GM19193 (cell line): ENCODE results near the gene VWF.

Experiments
- POLR2A ChIP-seq: IDR thresholded peaks from 4 replicates; pipeline ENCODE4 v1.6.1; 2011; ENCODE audit not compliant: insufficient read depth, insufficient read length; ENCODE audit errors: extremely low read depth

The VWF gene

DNA sequence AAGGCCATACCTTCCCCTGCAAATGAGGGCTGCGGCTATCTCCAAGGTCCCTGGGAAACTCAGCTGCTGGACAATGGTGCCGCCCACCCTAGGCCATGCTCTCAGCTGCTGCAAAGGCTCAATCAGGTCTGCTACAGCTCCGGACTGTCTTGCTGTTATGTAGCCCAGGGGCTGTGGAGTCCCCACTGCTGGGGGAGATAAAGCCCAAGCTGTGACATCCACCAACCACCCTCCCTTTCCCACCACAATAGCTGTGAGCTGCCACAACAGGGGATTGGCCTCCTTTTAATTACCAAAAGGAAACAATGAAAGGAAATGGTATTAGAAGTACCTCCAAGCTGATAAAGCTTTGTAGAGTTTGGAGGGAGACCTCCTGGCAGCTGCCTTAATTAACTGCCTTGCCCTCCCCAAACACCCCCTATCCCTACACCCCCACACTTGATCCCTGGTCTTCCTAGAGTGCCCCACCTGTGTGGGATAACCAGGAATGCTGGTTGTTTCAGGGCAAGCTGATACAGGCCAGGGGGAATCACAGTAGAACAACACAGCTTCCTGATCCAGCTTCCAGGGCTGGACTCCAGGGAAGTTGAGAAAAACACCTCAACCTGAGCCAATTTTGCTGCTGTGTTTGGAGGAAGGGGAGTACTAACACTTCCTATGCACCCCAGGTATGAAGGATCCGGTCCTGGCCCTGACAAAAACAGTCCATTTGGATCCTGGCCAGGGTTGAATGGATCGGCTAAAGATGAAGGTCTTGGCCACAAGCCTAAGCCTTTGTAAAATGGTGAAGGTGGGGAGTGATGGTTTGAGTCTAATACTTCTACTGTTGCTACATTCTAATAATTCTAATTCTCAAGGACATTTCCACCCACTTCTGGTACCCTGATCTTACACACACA is at the start of gene VWF:
Gene VWF (minus strand): TSS at position 260 of the 899 bp plus-strand sequence. CDS start 1,474 bp downstream, outside the sequence.
- no peak for TF ChIP-seq POLR2A

DNA sequence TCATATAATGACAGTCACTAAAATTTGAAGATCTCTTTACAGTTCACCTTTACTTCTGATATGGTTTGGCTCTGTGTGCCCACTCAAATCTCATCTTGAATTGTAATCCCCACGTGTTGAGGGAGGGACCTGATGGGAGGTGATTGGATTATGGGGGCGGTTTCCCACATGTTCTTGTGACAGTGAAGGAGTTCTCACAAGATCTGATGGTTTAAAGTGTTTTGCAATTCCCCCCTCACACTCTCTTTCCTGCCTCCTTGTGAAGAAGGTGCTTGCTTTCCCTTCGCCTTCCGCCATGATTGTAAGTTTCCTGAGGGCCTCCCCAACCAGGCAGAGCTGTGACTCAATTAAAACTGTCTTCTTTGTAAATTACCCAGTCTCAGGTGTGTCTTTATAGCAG is 48.4 kb upstream of the VWF start:
- TF ChIP-seq POLR2A, result no peak

DNA sequence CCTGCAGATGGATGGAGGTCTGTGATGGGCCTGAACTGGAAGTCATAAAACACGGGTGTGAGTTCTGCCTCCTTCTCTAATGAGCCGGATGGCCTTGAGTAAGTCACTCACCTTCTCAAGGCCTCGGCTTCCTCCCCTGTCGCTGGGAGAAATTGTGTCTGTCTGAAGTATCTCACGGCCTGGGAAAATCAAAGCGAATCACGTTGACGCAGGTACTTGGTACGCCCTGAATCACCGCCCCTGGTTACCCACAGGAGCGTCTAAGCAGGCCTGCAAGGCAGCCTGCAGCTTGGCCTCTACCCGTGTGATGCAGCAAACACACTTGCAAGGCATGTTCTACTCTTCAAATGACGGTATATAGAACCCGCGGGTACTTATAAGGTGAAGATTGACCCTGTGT is 47.6 kb upstream of the VWF start:
- TF ChIP-seq POLR2A, result no peak

DNA sequence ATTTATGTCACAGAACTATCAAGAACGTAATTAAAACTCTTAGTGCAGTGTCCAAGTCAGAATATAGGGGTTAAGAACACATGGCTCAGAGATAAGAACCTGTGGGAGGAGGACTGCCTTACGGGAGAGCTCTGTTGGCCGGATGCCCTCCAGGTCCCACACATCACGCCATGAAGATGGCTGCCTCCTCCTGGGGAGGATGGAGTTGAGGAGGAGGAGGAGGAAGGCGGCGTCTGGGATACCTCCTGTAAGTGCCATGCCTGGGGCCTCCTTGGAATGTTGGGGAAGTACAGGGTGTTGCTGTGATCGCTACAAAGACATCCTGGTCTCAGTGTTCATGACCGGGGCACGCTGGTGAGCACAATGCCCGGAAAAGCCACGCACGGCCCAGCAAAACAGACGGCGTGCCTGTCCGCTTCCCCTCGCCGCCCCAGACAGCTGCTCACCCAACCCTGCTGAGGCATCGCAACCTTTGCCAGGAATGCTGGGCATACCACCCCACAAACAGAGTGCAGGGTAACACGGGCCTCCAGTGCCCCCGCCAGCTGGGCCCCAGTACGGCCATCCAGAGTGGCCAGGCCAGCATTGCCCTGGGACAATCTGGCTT is 47.0 kb upstream of the VWF start:
- no peak for TF ChIP-seq POLR2A

DNA sequence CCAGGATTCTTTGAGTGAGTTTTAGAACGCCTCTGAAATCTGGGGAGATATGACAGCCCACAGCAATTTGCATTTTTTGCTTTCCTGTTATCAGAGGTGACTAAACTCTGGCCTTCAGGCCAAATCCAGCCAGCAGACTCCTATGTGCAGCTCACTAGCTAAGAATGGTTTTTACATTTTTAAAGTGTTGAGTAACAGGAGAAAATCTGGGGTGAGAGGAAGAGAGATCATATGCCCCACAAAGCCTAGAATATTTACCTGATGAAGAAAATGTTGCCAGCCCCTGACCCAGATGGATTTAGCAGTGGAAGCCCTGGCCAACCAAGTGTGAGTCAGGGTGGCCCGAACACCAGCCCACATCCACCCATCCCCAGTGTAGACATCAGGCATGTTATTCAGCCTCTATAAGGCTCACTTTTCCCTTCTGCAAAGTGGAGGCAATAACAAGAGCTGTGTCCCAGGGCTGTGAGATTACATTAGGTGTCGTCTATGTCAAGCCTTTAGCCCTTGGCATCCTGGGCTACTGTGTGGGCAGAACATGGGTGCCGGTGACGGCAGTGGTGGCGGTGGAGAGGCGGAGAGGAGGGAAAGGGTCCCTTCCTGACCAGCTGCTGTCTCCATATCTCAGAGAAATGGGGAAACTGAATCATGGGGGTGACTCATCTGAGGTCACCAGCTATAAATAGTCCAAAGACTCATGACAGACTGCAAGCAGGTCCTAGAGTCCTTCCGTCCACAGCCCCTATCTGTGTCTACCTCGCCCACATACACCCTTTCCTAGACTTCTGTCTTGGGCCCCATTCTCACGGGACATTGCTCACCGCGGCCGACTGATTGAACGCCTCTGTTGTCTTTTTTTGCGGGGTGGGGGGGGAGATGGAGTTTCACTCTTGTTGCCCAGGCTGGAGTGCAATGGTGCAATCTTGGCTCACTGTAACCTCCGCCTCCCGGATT is 43.1 kb upstream of the VWF start:
- no peak for TF ChIP-seq POLR2A

DNA sequence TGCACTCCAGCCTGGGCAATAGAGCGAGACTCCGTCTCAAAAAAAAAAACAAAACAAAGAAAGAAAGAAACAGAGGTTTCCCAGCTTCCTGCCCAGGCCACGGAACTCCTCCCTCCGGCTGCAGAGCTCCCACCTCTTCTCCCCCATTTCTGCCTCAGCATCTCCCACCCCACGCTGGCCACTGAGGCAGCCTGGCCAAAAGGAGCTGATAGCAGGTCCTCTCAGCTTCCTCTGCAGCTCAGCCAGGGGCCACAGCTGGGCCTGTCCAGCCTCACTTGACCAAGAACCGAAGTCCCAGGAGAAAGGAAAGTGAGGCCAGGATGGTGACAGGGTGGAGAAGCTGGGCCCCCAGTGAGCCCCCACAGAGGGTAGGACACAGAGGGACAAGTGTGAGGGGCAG is 42.3 kb upstream of the VWF start:
- no peak for TF ChIP-seq POLR2A

DNA sequence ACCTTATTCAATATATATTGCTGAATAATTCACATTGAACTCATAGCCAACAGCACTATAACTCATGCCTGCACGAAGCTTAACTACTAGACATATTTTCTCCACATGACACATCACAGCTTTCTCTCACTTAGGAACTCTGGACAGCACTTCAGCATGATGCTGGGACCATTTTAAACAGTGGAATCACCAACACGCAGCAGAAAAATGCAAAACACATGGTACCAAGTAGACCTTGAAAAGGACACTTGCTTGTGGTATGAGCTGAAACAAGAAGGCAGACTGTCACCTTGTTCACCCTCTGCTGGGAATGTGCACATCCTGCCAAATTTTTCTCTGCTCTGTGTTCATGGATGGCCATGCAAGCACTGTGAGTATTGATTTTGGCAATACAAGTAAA is 40.9 kb upstream of the VWF start:
- TF ChIP-seq POLR2A, result no peak

DNA sequence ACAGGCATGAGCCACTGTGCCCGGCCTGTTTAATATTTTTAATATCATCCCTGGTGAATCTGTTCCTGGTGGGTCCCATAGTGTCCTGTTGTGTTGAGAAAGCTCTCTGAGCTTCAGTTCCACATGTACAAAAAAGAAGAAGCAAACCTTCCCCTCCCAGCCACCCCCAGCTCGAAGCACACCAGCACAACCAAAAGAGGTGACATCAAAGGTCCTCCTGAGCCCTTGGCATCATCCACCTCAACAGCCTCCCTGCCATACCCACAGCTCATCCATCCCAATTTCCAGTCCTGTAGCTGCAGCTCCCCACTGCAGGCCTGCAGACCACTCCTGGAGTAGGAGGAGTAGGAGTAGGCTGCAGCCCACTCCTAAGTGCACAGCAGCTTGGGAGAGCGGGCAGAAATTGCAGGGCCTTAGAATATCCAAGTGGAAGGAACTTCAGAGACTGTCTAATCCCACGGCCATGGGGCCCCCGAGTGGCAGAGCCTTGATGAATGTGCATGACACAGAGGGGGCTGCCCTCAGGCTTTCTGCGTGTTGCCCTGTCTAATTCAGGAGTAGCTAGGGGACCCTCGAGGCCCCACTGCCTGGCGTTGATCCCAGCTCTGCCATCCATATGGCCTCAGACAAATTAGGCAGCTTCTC is 39.1 kb upstream of the VWF start:
- no peak for TF ChIP-seq POLR2A

DNA sequence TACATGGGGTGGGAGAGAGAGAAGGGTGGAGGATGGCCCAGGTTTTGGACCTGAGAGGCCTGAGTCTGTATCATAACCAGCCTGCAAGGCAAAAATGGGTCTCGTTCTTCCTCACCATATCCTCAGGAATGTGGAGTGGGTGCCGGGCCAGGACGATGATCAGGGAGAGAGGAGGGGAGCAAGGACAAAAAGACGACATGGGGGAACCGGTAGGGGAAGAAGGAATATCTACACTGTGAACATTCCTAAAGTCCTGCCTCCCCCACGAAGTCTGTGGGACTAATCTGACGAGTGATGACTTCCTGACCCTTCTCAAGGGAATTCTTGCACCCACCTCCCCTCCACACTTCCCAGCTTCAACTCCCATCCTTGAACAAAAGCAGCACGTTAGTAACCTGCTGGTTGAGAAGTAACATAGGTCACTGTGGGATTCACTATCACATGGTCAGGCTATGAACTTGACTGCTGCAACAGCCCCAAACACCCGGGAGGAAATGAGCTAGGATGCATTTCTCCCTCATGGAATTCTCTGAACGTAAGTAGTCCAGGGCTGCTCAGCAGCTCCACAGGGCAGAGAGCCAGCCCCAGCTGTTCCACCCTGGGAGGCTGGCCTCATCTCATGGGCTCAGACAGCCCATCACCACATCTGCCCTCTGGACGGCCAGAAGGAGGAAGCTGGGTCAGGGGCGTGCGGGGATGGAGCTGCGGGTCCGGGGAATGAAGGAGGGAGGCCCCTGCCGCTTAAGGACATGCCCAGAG is 36.8 kb upstream of the VWF start:
- TF ChIP-seq POLR2A, result no peak

DNA sequence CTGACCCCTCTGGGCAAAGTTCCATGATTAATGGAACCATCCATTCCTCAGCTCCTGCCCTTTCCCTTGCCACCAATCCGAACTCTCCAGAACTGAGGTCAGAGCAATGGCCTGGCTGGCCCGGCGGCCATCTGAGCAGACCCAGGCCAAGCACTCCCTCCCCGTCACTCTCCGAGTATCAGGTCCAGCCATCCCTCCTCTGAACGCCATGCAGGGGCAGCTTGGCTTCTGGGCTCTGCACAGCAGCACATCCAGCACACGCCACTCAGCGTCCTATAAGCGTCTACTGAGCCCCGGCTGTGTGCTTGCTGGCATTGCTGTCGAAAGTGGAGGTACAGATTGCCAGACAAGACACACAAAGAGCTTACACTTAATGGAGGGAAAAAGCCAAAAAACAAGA is 34.3 kb upstream of the VWF start:
- no peak for TF ChIP-seq POLR2A

DNA sequence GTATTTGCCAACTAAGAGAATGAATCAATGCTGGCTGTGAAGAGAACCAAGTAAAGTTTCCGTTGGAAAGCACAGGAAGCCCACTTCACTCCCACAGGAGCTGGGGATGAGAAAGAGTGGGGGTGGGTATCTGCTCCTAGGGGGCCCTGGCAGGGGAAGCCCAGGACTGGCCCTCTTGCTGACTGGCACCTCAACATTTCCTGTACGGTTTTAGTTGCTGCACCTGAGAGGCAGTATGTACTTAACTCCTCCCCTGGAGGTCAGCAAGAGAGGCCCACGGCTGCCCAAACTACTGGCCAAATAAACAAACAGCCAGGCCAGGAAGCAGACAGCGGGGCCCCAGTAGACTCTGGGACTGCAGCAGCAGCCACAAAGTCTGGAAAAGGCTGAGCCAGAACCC is 33.8 kb upstream of the VWF start:
- TF ChIP-seq POLR2A, result no peak

DNA sequence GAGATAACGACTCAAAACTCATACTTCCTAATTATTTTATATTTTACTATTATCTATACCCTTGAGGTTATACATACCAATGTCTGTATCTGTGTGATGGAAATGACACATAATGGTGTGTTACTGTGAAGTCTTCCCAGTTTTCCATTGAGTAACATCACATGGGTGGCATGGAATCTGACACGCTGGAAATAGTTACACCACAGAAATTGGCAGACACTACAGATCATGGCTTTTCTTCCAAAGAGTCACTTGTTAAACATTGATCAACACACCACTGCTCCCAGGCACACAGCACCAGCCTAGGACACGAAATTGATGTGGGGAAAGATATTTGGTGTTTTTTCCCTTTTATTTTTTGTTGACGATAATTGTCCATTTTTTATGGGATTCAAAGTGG is 33.0 kb upstream of the VWF start:
- no peak for TF ChIP-seq POLR2A

DNA sequence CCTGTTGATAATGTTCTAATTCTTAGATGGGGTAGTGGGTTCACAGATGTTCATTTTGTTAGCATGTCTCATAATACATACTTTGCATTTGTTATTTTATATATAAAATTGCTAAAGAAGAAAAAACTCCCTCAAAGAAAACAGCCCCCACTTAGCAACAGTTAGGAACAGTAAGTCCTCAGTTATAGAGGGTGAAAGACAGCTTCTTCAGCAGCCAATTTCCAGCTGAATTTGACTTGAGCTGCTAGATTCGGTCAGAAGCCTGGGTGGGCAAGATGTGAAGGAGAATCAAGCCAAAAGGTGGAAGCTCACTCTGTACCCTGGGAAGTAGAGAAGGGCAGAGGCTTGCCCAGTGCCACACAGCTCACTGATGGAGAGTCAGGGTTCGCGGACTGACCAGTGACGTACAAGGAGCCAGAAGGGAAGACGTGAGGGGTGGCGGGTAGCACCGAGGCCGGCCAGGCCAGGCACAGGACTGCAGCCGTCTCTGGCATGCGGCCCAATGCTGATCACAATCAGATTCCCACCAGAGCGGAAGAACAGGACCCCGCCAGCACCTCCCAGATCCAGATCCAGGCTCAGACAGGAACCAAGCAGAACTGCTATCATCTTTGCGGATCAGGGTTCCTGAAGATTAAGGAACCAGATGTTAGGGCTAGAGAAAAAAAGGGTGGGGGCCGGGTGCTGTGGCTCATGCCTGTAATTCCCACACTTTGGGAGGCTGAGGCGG is 30.4 kb upstream of the VWF start:
- no peak for TF ChIP-seq POLR2A
